Fibroblast of skin of abdomen (primary cell): Measurements from ENCODE around the gene ABLIM2.

Source experiments
- DNase-seq: peaks from one replicate; pipeline ENCODE4 v3.0.0-alpha.2; 2013

Gene ABLIM2

GRCh38 chr4:7998447-7998846 lies 160.2 kb downstream of the ABLIM2 start:
- no peak for DNase-seq

- DNase-seq = no peak
These were observed 162.7 kb downstream of the ABLIM2 start for GRCh38 chr4:7995866-7996265.

DNA sequence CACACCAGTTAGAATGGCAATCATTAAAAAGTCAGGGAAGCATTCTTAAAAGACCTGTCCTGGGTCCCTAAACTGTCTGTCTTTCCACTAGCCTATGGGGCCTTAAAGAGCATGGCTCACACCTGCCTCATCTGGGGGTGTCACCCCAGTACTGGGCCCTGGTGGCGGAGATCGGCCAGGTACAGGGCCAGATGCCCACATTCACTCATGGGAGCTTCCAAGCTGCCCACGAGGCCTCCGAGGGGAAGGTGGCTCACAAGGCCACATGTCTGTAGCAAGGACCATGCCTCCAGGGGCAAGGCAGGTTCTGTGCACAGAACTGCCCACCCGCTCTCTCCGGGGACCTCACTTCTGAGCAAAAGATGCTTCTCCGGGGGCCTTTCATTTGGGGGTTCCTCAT lies 163.5 kb downstream of the ABLIM2 start:
- no peak for DNase-seq

GRCh38 chr4:7993671-7994070 lies 164.9 kb downstream of the ABLIM2 start:
- no peak for DNase-seq

DNA sequence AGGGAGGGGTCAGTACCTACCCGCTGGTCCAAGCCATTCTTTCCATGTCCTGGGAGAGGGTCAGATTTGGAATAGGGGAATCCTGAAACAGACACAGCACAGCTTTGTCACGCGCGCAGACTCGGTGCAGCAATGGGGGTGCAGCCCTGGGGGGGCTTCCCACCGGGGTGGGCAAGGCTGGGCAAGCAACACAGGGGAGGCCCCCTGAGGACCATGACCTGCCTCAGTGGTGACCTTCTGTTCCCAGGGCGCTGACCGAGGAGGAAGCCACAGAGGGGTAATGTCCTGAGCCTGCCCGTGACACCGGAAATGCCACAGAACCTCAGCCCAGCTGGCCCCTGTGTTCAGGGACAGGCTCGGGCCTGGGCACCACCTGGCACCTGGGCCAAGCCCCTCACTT lies 165.8 kb downstream of the ABLIM2 start:
- no peak for DNase-seq

- no peak for DNase-seq
These were observed 167.7 kb downstream of the ABLIM2 start for GRCh38 chr4:7990807-7991459.

GRCh38 chr4:7989654-7990053 lies 169.0 kb downstream of the ABLIM2 start:
- no peak for DNase-seq

GRCh38 chr4:7988437-7988836 lies 170.2 kb downstream of the ABLIM2 start:
- DNase-seq = peak; percentile 69

DNA sequence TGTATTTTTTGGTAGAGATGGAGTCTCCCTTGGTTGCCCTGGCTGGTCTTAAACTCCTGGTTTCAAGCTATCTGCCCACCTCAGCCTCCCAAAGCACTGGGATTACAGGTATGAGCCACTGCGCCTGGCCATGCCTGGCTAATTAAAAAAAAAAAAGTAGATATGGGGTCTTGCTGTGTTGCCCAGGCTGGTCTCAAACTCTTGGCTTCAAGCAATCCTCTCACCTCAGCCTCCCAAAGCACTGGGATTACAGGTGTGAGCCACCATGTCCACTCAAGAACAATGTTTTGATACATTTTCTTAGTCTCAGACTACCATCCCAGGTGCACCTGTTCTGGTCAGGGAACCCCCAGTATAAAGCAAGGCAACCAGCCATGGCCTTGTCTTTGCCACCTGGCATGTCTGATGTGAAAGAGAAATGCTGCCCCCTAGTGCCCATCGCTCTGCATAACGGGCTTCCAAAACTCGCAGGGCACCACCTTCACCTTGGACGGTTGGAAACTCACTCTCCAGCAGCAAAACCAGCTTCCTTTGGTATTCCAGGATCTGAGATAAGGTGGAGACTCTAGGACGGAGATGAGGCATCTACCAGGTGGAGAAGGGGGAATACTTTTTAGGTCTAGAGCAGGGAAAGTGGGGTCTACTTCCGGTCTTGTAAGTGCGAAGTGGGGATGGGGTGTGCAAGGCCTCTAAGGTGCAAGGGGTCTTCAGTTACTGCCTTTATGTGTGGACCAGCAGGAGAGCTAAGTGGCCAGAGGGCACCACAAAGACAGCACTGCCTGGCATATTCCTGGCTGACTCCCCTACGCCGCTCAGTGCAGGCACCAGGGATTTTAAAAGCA lies 171.2 kb downstream of the ABLIM2 start:
- peak; percentile 69 for DNase-seq

GRCh38 chr4:7985891-7986441 lies 172.6 kb downstream of the ABLIM2 start:
- no peak for DNase-seq

GRCh38 chr4:7985072-7985471 lies 173.5 kb downstream of the ABLIM2 start:
- no peak for DNase-seq

GRCh38 chr4:7984286-7984925 lies 174.2 kb downstream of the ABLIM2 start:
- no peak for DNase-seq

DNA sequence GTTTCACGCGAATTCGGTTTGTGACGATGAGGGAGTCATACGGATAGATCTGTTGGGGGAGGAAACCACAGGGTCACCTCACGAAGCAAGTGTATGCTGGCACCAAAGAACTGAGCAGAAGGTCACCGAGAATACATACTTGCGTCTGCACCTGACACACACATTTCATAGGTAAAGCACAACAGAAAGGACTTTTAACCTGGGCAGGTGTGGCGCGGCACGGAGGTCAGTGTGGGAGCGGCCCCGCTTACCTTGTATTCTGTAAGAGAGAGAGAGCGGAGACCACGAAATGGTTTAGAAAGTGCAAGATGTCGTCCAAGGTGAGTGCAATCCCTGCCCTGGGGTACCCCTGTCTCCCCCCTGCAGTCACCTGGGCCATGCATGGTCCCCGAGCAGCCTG lies 175.3 kb downstream of the ABLIM2 start:
- DNase-seq = no peak

GRCh38 chr4:7981738-7982394 lies 176.7 kb downstream of the ABLIM2 start:
- no peak for DNase-seq

- peak; percentile 46 for DNase-seq
These were observed 178.6 kb downstream of the ABLIM2 start for GRCh38 chr4:7980036-7980435.

- DNase-seq = no peak
These were observed 179.0 kb downstream of the ABLIM2 start for GRCh38 chr4:7979652-7979968.

GRCh38 chr4:7978907-7979651 lies 179.5 kb downstream of the ABLIM2 start:
- no peak for DNase-seq

DNA sequence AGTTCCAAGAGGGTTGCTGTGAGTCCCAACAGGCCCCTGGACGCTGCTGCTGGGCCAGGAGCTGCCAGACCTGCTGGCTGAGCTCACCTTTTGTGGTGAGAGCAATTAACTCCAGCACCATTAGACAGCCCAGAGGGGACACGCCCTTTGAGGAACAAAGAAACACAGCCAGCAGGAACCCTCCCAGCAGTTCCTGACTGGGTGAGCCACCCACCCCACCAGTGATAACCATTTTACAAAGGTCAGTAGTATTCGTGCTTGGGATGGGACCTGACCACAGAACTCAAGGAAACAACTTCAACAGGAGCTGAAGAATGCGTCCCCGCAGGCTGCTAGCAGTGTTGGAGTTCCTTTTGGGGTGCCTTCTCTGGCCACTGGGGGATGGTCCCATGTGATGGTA lies 180.1 kb downstream of the ABLIM2 start:
- DNase-seq = no peak

DNA sequence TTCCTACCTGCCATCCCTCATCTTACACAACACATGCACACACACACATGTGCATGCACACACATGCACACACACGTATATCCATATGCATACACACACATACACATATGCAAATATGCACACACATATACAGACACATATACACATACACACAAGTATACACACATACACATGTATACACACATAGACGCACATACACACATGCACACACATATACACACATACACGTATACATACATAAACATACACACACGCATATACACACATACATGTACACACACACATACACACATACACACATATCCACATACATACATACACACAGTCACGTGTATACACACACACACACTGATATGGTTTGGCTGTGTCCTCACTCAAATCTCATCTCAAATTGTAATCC lies 182.0 kb downstream of the ABLIM2 start:
- no peak for DNase-seq

DNA sequence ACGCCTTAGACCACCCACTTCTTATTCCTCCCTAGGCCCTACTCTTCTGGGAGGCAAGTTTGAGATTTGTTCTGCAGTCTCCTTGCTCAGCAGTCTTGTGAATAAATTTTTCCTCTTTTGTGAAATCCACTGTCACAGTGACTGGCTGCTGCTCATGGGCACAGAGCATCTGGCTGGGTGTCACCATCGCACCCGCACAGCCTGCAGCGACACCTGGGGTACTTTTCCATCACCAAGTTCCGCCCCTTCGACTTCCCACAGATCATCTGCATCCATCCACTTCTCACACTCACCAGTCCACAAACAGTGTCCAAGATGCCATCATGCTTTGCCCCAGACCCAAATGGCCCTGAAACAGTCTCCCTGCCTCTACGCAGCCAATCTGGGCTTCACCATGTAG lies 182.6 kb downstream of the ABLIM2 start:
- no peak for DNase-seq

GRCh38 chr4:7974425-7974824 lies 184.2 kb downstream of the ABLIM2 start:
- DNase-seq = no peak

- peak; percentile 58 for DNase-seq
These were observed 185.1 kb downstream of the ABLIM2 start for GRCh38 chr4:7973545-7973981.
